ENCODE data around the gene HAUS8. TPM values are rescaled to one million over a fixed set of nuclear protein-coding genes. Genes with fewer than 3 reads are reported as not detected.
A peak's percentile ranks its signal among the peaks of the same experiment; 100 is the strongest.

The HAUS8 gene
- total RNA-seq, 6 experiments from 2014 or later, result 7.6 to 13.2 (median 12.2) TPM

GRCh38 chr19:17111766-17112165 is 36.5 kb upstream of the HAUS8 start:
- Mint-ChIP-seq H3K27ac (peak overlapping the region; percentile 27; the same call in 1 of the 2 replicates), H3K27me3 (ENCODE audit: insufficient read depth) (peaks cover 4% of the 10 kb centered on the region), H3K36me3 (ENCODE audit: low read depth) (peaks cover 17% of the 10 kb centered on the region), H3K4me3 (no peak overlapping the region), H3K4me1 (ENCODE audit: low read depth) (peaks cover 19% of the 10 kb centered on the region), H3K9me3 (no peaks in the 10 kb centered on the region)
- no peak for TF ChIP-seq CTCF (IDR thresholded peaks at IDR 0.05)
- no peak for DNase-seq

DNA sequence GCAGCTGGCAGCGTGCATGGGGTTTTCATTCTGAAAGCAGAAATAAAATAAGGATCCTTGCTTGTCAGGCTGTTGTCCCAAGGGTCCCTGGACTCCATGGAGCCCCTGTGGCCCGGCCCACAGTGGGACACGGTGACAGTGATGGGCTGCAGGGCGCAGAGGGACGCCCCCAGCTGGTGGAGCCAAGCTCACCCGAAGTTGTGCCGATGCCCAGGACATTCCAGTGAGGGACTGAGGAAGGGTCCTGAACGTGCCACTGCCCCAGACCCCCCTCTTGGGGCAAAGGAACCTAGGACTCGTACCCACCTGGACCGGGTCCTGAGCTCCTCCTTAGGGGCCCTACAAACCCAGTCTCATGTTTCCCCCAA is 35.3 kb upstream of the HAUS8 start:
- Mint-ChIP-seq H3K36me3 (ENCODE audit: low read depth) (peaks cover 17% of the 10 kb centered on the region), H3K27ac (no peak overlapping the region; the same call in none of the 2 replicates), H3K4me1 (ENCODE audit: low read depth) (peaks cover 29% of the 10 kb centered on the region)

GRCh38 chr19:17109962-17110598 is 34.8 kb upstream of the HAUS8 start:
- no peak for DNase-seq
- no peaks in the 10 kb centered on the region for H3K9me3 Mint-ChIP-seq
- peak overlapping the region; percentile 69 for H3K27ac Mint-ChIP-seq
- H3K4me3 Mint-ChIP-seq, result no peak overlapping the region
- H3K27me3 Mint-ChIP-seq (ENCODE audit: insufficient read depth), result peaks cover 2% of the 10 kb centered on the region
- H3K36me3 Mint-ChIP-seq (ENCODE audit: low read depth), result peaks cover 16% of the 10 kb centered on the region
- no peak for TF ChIP-seq CTCF (IDR thresholded peaks at IDR 0.05)
- H3K4me1 Mint-ChIP-seq (ENCODE audit: low read depth), result peaks cover 33% of the 10 kb centered on the region

More for the DNA sequence above, 35.3 kb upstream of the HAUS8 start:
- H3K27me3 Mint-ChIP-seq (ENCODE audit: insufficient read depth), result peaks cover 2% of the 10 kb centered on the region
- TF ChIP-seq CTCF (IDR thresholded peaks at IDR 0.05), result no peak; the same call in 1 of the 2 replicates
- DNase-seq, result no peak
- H3K9me3 Mint-ChIP-seq, result no peaks in the 10 kb centered on the region
- H3K4me3 Mint-ChIP-seq, result no peak overlapping the region

GRCh38 chr19:17109300-17109699 is 34.0 kb upstream of the HAUS8 start:
- H3K36me3 Mint-ChIP-seq (ENCODE audit: low read depth), result peaks cover 13% of the 10 kb centered on the region
- peaks cover 37% of the 10 kb centered on the region for H3K4me1 Mint-ChIP-seq (ENCODE audit: low read depth)
- TF ChIP-seq CTCF (IDR thresholded peaks at IDR 0.05), result no peak
- H3K27ac Mint-ChIP-seq, result peak overlapping the region; percentile 69
- H3K27me3 Mint-ChIP-seq (ENCODE audit: insufficient read depth), result peaks cover 2% of the 10 kb centered on the region
- no peaks in the 10 kb centered on the region for H3K9me3 Mint-ChIP-seq
- DNase-seq, result no peak
- no peak overlapping the region for H3K4me3 Mint-ChIP-seq

GRCh38 chr19:17108453-17108784 is 33.2 kb upstream of the HAUS8 start:
- peaks cover 38% of the 10 kb centered on the region for H3K4me1 Mint-ChIP-seq (ENCODE audit: low read depth)
- no peak for TF ChIP-seq CTCF (IDR thresholded peaks at IDR 0.05)
- H3K27me3 Mint-ChIP-seq (ENCODE audit: insufficient read depth), result peaks cover 2% of the 10 kb centered on the region
- H3K4me3 Mint-ChIP-seq, result peak overlapping the region; percentile 86
- no peak for DNase-seq
- no peaks in the 10 kb centered on the region for H3K9me3 Mint-ChIP-seq
- H3K36me3 Mint-ChIP-seq (ENCODE audit: low read depth), result peaks cover 15% of the 10 kb centered on the region
- peak overlapping the region; percentile 98 for H3K27ac Mint-ChIP-seq
